Myocyte (in vitro differentiated cells): ENCODE results near the gene MARCHF7. TPM values are rescaled to one million over a fixed set of nuclear protein-coding genes. Genes with fewer than 3 reads are reported as not detected.
"Not testable (repeated sequence)": the region's sequence is repeated elsewhere in the genome, so short reads cannot be mapped to it uniquely, and the experiment has no call there.

Source experiments
- DNase-seq: peaks from one replicate; pipeline ENCODE4 v3.0.0-alpha.2; 2012; ENCODE audit warnings: low read depth
- total RNA-seq: library from RNA; depleted of rRNA; stranded (reverse); fragments of >200 nt; gene quantifications from 2 replicates; pipeline ENCODE4 v1.2.3, GENCODE V29; 2014

The MARCHF7 gene
- total RNA-seq, 1 donor from 2014 or later: 167 TPM

- DNase-seq: not testable (repeated sequence)
These were observed 4.1 kb downstream of the MARCHF7 start for GRCh38 chr2:159716409-159716808.

GRCh38 chr2:159716857-159717256 is 4.6 kb downstream of the MARCHF7 start:
- DNase-seq: no peak

- DNase-seq: no peak
These were observed 8.4 kb downstream of the MARCHF7 start for GRCh38 chr2:159720676-159721075.

GRCh38 chr2:159722580-159722979 is 10.3 kb downstream of the MARCHF7 start:
- no peak for DNase-seq

GRCh38 chr2:159724795-159725572 is 12.7 kb downstream of the MARCHF7 start:
- not testable (repeated sequence) for DNase-seq

GRCh38 chr2:159725713-159726112 is 13.4 kb downstream of the MARCHF7 start:
- DNase-seq: no peak

GRCh38 chr2:159728629-159729028 is 16.3 kb downstream of the MARCHF7 start:
- no peak for DNase-seq

GRCh38 chr2:159735648-159736047 is 23.3 kb downstream of the MARCHF7 start:
- DNase-seq: no peak

- no peak for DNase-seq
These were observed 23.7 kb downstream of the MARCHF7 start for GRCh38 chr2:159736048-159736447.

GRCh38 chr2:159737292-159737916 is 25.1 kb downstream of the MARCHF7 start:
- DNase-seq: peak; percentile 32

GRCh38 chr2:159737917-159738296 is 25.6 kb downstream of the MARCHF7 start:
- DNase-seq: no peak

GRCh38 chr2:159738509-159739390 is 26.4 kb downstream of the MARCHF7 start:
- peak; percentile 37 for DNase-seq

GRCh38 chr2:159742846-159743245 is 30.5 kb downstream of the MARCHF7 start:
- no peak for DNase-seq

GRCh38 chr2:159744363-159744762 is 32.1 kb downstream of the MARCHF7 start:
- peak; percentile 45 for DNase-seq

- DNase-seq: not testable (repeated sequence)
These were observed 32.9 kb downstream of the MARCHF7 start for GRCh38 chr2:159745237-159745636.

GRCh38 chr2:159748089-159748488 is 35.8 kb downstream of the MARCHF7 start:
- DNase-seq: no peak

GRCh38 chr2:159750873-159751272 is 38.6 kb downstream of the MARCHF7 start:
- DNase-seq: no peak

GRCh38 chr2:159753797-159754196 is 41.5 kb downstream of the MARCHF7 start:
- no peak for DNase-seq

- no peak for DNase-seq
These were observed 42.7 kb downstream of the MARCHF7 start for GRCh38 chr2:159755014-159755413.

- DNase-seq: no peak
These were observed 43.5 kb downstream of the MARCHF7 start for GRCh38 chr2:159755788-159756187.

- DNase-seq: no peak
These were observed 45.9 kb downstream of the MARCHF7 start for GRCh38 chr2:159758239-159758638.

GRCh38 chr2:159758686-159759085 is 46.4 kb downstream of the MARCHF7 start:
- DNase-seq: no peak
